Measurements from ENCODE around the gene OOSP4B. TPM values are rescaled to one million over a fixed set of nuclear protein-coding genes. Genes with fewer than 3 reads are reported as not detected.

OOSP4B gene
- polyA plus RNA-seq, 1 donor (not counting 4 experiments of a cell fraction or from before 2014, with no cell fraction given): not detected

DNA sequence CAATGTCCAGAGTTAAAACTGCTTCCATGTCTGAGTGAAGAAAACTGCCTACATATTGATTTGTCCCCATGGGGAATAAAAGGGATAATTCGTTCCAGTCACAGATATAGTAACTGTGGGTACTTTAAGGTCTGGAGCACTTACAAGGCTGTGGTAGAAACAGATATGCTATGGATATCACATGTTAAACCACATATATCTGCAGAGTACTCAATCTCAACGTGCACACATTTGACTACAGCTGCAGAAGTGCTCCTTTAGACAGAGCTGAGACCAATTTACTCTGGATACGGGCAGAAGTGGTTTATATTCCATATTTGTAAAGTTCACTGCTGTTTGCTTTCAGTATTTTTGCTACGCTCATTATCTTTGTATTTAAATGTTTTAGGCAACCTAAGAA is 61.8 kb downstream of the OOSP4B start:
- FAIRE-seq (no peak), DNase-seq (ENCODE audit: low read depth, low spot score) (no peak)
- H3K79me2 ChIP-seq (ENCODE audit: control insufficient read depth, insufficient read depth, low read length): no peaks in the 10 kb centered on the region
- no peaks in the 10 kb centered on the region for H4K20me1 ChIP-seq (ENCODE audit: control insufficient read depth, extremely low read depth, insufficient read depth, low read length)
- H3K9ac ChIP-seq (ENCODE audit: control insufficient read depth, extremely low read depth, insufficient read depth, low read length): no peak overlapping the region
- no peak overlapping the region for H3K27ac ChIP-seq (ENCODE audit: control insufficient read depth, insufficient read depth, low read length)
- no peaks in the 10 kb centered on the region for H3K27me3 ChIP-seq (ENCODE audit: control insufficient read depth, extremely low read depth, insufficient read depth, low read length)
- no peak overlapping the region for H3K4me3 ChIP-seq (ENCODE audit: control insufficient read depth in 2 of 3, extremely low read depth in 1 of 3, insufficient read depth in 2 of 3, low read depth in 1 of 3, low read length in 3 of 3)
- dilution Hi-C loops (cut with MboI; ENCODE audit: extremely low pct_ligation_motif_present, low sequenced_read_pairs): no loop called here
- H2AFZ ChIP-seq (ENCODE audit: control insufficient read depth, low read length): no peak overlapping the region
- no peak for TF ChIP-seq CTCF (optimal IDR thresholded peaks at IDR 0.05 in 1 of 3, IDR thresholded peaks at IDR 0.05 in 1 of 3, conservative IDR thresholded peaks at IDR 0.05 in 1 of 3; ENCODE audit: extremely low read depth in 1 of 3, insufficient read depth in 2 of 3, low read length in 3 of 3)
- TF ChIP-seq EZH2 (IDR thresholded peaks at IDR 0.05; ENCODE audit: low read length): no peak
- H3K9me1 ChIP-seq (ENCODE audit: control insufficient read depth, extremely low read depth, insufficient read depth, low read length): no peaks in the 10 kb centered on the region
- no peaks in the 10 kb centered on the region for H3K36me3 ChIP-seq (ENCODE audit: control insufficient read depth in 2 of 2, extremely low read depth in 1 of 2, insufficient read depth in 2 of 2, low read length in 2 of 2)
- no peak overlapping the region for H3K4me2 ChIP-seq (ENCODE audit: control insufficient read depth, extremely low read depth, insufficient read depth, low read depth, low read length)
- no peaks in the 10 kb centered on the region for H3K4me1 ChIP-seq (ENCODE audit: control insufficient read depth, extremely low read depth, insufficient read depth, low read length)
- no peaks in the 10 kb centered on the region for H3K9me3 ChIP-seq (ENCODE audit: control insufficient read depth, low read depth, low read length)

- H3K27ac ChIP-seq (ENCODE audit: control insufficient read depth, insufficient read depth, low read length): no peak overlapping the region
- no peak overlapping the region for H2AFZ ChIP-seq (ENCODE audit: control insufficient read depth, low read length)
- no peak overlapping the region for H3K4me2 ChIP-seq (ENCODE audit: control insufficient read depth, extremely low read depth, insufficient read depth, low read depth, low read length)
- H3K4me1 ChIP-seq (ENCODE audit: control insufficient read depth, extremely low read depth, insufficient read depth, low read length): no peaks in the 10 kb centered on the region
- dilution Hi-C loops (cut with MboI; ENCODE audit: extremely low pct_ligation_motif_present, low sequenced_read_pairs): no loop called here
- no peaks in the 10 kb centered on the region for H3K79me2 ChIP-seq (ENCODE audit: control insufficient read depth, insufficient read depth, low read length)
- no peaks in the 10 kb centered on the region for H3K27me3 ChIP-seq (ENCODE audit: control insufficient read depth, extremely low read depth, insufficient read depth, low read length)
- no peaks in the 10 kb centered on the region for H3K9me1 ChIP-seq (ENCODE audit: control insufficient read depth, extremely low read depth, insufficient read depth, low read length)
- TF ChIP-seq EZH2 (IDR thresholded peaks at IDR 0.05; ENCODE audit: low read length) (no peak), CTCF (optimal IDR thresholded peaks at IDR 0.05 in 1 of 3, IDR thresholded peaks at IDR 0.05 in 1 of 3, conservative IDR thresholded peaks at IDR 0.05 in 1 of 3; ENCODE audit: extremely low read depth in 1 of 3, insufficient read depth in 2 of 3, low read length in 3 of 3) (no peak)
- DNase-seq (ENCODE audit: low read depth, low spot score) (no peak), FAIRE-seq (no peak)
- H3K9ac ChIP-seq (ENCODE audit: control insufficient read depth, extremely low read depth, insufficient read depth, low read length): no peak overlapping the region
- no peaks in the 10 kb centered on the region for H4K20me1 ChIP-seq (ENCODE audit: control insufficient read depth, extremely low read depth, insufficient read depth, low read length)
- H3K4me3 ChIP-seq (ENCODE audit: control insufficient read depth in 2 of 3, extremely low read depth in 1 of 3, insufficient read depth in 2 of 3, low read depth in 1 of 3, low read length in 3 of 3): no peak overlapping the region
- H3K9me3 ChIP-seq (ENCODE audit: control insufficient read depth, low read depth, low read length): no peaks in the 10 kb centered on the region
- no peaks in the 10 kb centered on the region for H3K36me3 ChIP-seq (ENCODE audit: control insufficient read depth in 2 of 2, extremely low read depth in 1 of 2, insufficient read depth in 2 of 2, low read length in 2 of 2)
Measured at GRCh38 chr11:60080535-60080934, 63.6 kb downstream of the OOSP4B start.

Other genes with a start within 250 kb of the OOSP4B start
- gene MRPL16, start 206.4 kb upstream of the OOSP4B start, polyA plus RNA-seq: 32.4 to 85.5 TPM (median 72.1 TPM) in 3 replicates
- not detected in 3 replicates for gene CBLIF, start 171.7 kb upstream of the OOSP4B start, polyA plus RNA-seq
- gene TCN1, start 150.7 kb upstream of the OOSP4B start, polyA plus RNA-seq: 3.7 to 6.9 TPM (median 3.9 TPM) in 3 replicates
- 0.09 to 0.14 TPM in 2 of 3 replicates, not detected in the other for gene OOSP3, start 138.4 kb upstream of the OOSP4B start, polyA plus RNA-seq
- not detected in 3 replicates for gene OOSP1, start 78.7 kb upstream of the OOSP4B start, polyA plus RNA-seq
- gene OOSP4A, start 53.1 kb upstream of the OOSP4B start, polyA plus RNA-seq: not detected in 3 replicates
- gene OOSP2, start 23.2 kb downstream of the OOSP4B start, polyA plus RNA-seq: not detected in 3 replicates
- gene MS4A3, start 39.5 kb downstream of the OOSP4B start, polyA plus RNA-seq: not detected in 3 replicates
- not detected in 3 replicates for gene MS4A2, start 71.5 kb downstream of the OOSP4B start, polyA plus RNA-seq
- not detected in 3 replicates for gene MS4A6A, start 165.9 kb downstream of the OOSP4B start, polyA plus RNA-seq
- gene MS4A4E, start 226.0 kb downstream of the OOSP4B start, polyA plus RNA-seq: not detected in 3 replicates